Peyer's patch (tissue), 4 donors: ENCODE data around the gene HSPG2. TPM values are rescaled to one million over a fixed set of nuclear protein-coding genes. Genes with fewer than 3 reads are reported as not detected.

Experiments
- DNase-seq, 3 donors: peaks; one replicate each; pipeline ENCODE4 v3.0.0-alpha.2; 2017 to 2019
- H3K27ac ChIP-seq, 4 donors: fragments of 200-600 bp; sonication (generic); one replicate each; pipeline ENCODE4 v1.5.1; 2016 to 2019
- H3K27me3 ChIP-seq, 2 donors: fragments of 200-600 bp; sonication (generic); one replicate each; pipeline ENCODE4 v1.5.1; 2019
- H3K36me3 ChIP-seq, 3 donors: fragments of 200-600 bp; sonication (generic); one replicate each; pipeline ENCODE4 v1.5.1; 2016 to 2019
- H3K4me1 ChIP-seq, 4 donors: fragments of 200-600 bp; sonication (generic); one replicate each; pipeline ENCODE4 v1.5.1; 2016 to 2019
- H3K4me3 ChIP-seq, 4 donors: fragments of 200-600 bp; sonication (generic); 1 replicate in 3 of 4; 2 replicates in 1 of 4; pipeline ENCODE4 v1.5.1; 2016 to 2019; ENCODE audit warnings: mild to moderate bottlenecking in 1 of 4
- H3K9me3 ChIP-seq, 4 donors: fragments of 200-600 bp; sonication (generic); one replicate each; pipeline ENCODE4 v1.5.1; 2016 to 2019; ENCODE audit warnings: mild to moderate bottlenecking in 1 of 4
- CTCF ChIP-seq, 6 experiments: fragments of 450-650 bp in 4 of 6; fragments of 200-600 bp in 2 of 6; sonication (generic) in 1 of 6; IDR thresholded peaks; one replicate each; pipeline ENCODE4 v1.5.1; 2017 to 2019; ENCODE audit warnings: antibody characterized with exemption in 6 of 6, mild to moderate bottlenecking in 3 of 6, moderate library complexity in 1 of 6
- POLR2A ChIP-seq, 2 donors: fragments of 450-650 bp; IDR thresholded peaks; one replicate each; pipeline ENCODE4 v1.5.1; 2017; ENCODE audit warnings: antibody characterized with exemption in 2 of 2, mild to moderate bottlenecking in 2 of 2, moderate library complexity in 2 of 2
- total RNA-seq, 4 donors: library from RNA; depleted of rRNA; stranded (reverse); fragments of >200 nt; gene quantifications; one replicate each; pipeline ENCODE4 v1.1.0, GENCODE V29; 2016

The HSPG2 gene
- total RNA-seq, 4 donors from 2014 or later = 68.7 to 199 (median 122) TPM

- Histone ChIP-seq H3K36me3 (peaks cover 0 to 97% (median 0%) of the 10 kb centered on the region in 3 donors), H3K4me1 (no peaks in the 10 kb centered on the region), H3K4me3 (no peak overlapping the region), H3K27ac (no peak overlapping the region), H3K27me3 (no peaks in the 10 kb centered on the region), H3K9me3 (peaks cover 0 to 7% (median 0%) of the 10 kb centered on the region in 4 donors)
- no peak for DNase-seq
- TF ChIP-seq POLR2A (IDR thresholded peaks at IDR 0.05) (no peak), CTCF (IDR thresholded peaks at IDR 0.05) (no peak)
These were observed 105.6 kb downstream of the HSPG2 start for GRCh38 chr1:21831454-21831970.

DNA sequence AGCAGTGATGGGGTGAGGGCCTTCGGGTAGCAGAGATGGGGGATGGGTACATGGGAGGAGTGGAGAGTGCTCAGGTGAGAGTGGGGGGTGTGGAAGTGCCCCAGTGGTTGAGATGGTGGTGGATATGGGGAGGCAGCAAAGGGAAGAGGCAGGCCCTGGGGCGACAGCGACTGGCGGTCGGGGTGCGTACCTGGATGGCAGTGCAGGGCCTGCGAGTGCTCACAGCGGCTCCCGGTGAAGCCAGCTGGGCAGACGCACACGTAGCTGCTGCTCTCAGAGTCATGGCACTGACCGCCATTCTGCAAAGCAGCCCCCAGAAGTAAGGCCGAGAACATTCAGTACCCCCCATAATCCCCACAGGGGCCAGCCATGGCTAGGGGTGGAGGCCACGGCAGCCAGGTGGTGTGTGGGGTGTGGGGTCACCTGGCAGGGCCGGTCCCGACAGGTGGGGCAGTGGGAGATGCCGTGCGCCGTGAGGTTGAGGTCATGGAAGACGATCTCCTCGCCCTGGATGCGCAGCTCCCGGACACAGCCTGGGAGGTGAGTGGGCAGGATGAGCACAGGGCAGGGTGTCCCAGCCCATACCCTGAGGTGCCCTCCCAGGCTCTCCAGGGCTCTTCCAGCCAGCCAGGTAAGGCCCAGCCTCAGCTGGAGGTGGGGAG is 106.2 kb downstream of the HSPG2 start:
- DNase-seq = no peak
- H3K9me3 ChIP-seq = peaks cover 0 to 7% (median 0%) of the 10 kb centered on the region in 4 donors
- H3K36me3 ChIP-seq = peaks cover 0 to 98% (median 0%) of the 10 kb centered on the region in 3 donors
- H3K4me1 ChIP-seq = no peaks in the 10 kb centered on the region
- no peak overlapping the region for H3K27ac ChIP-seq
- H3K27me3 ChIP-seq = no peaks in the 10 kb centered on the region
- H3K4me3 ChIP-seq = no peak overlapping the region
- TF ChIP-seq CTCF (IDR thresholded peaks at IDR 0.05) (no peak), POLR2A (IDR thresholded peaks at IDR 0.05) (no peak)

GRCh38 chr1:21829294-21829693 is 107.8 kb downstream of the HSPG2 start:
- DNase-seq = no peak
- TF ChIP-seq CTCF (IDR thresholded peaks at IDR 0.05) (no peak), POLR2A (IDR thresholded peaks at IDR 0.05) (no peak)
- H3K36me3 ChIP-seq = peaks cover 0 to 99% (median 0%) of the 10 kb centered on the region in 3 donors
- H3K9me3 ChIP-seq = peaks cover 0 to 3% (median 0%) of the 10 kb centered on the region in 4 donors
- no peaks in the 10 kb centered on the region for H3K27me3 ChIP-seq
- no peak overlapping the region for H3K27ac ChIP-seq
- no peak overlapping the region for H3K4me3 ChIP-seq
- no peaks in the 10 kb centered on the region for H3K4me1 ChIP-seq

DNA sequence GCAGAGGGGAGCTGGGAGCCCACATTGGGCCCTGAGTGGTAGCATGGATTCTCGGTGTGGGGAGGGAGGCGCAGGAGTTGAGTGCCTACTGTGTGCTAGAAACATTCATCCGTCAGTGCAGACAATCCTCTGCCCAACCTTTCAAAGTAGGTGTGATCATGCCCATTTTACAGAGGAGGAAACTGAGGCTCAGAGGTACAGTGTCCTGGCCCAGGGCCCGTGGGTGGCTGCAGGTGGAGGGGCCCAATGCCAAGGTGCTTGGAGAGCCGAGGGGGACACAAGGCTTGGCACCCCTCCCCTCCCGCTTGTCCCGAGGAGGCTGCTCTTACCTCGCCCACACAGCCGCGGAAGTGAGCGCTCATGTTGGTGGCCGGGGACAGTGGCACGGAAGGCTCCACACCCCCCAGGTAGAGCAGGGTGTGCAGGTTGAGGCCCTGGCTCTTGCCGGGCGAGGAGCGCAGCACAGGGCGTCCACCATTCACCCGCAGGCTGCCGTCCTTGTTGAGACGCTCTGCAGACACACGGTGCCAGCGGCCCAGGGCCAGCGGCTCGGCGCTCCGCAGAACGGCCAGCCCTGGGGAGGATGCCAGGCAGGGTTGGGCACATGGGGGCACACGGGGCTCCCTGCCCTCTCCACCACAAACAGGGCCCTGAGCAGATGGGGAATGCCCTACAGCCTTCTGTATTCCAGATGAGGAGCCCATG is 108.5 kb downstream of the HSPG2 start:
- Histone ChIP-seq H3K4me1 (no peaks in the 10 kb centered on the region), H3K4me3 (no peak overlapping the region), H3K27ac (no peak overlapping the region), H3K36me3 (peaks cover 0 to 99% (median 0%) of the 10 kb centered on the region in 3 donors), H3K9me3 (no peaks in the 10 kb centered on the region), H3K27me3 (no peaks in the 10 kb centered on the region)
- TF ChIP-seq CTCF (IDR thresholded peaks at IDR 0.05) = no peak
- TF ChIP-seq POLR2A (IDR thresholded peaks at IDR 0.05) = no peak
- no peak for DNase-seq

DNA sequence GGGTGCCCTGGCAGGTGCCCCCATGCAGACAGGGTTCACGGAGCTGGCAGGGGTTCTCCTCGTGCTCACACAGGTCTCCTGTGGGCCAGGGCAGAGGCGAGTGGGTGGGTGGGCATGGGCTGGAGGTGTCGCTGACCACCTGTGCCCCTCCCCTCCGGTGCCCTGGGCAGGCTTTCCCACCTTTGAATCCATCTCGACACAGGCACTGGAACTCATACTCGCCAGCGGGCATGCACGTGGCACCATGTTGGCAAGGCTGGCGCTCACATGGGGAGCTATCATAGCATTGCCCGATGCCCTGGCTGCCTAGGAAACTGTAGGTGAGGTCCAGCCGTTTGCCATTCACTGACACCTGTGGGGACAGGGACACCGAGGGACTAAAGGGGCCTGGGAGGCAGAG is 109.0 kb downstream of the HSPG2 start:
- TF ChIP-seq CTCF (IDR thresholded peaks at IDR 0.05) (no peak), POLR2A (IDR thresholded peaks at IDR 0.05) (no peak)
- Histone ChIP-seq H3K4me1 (no peaks in the 10 kb centered on the region), H3K36me3 (peaks cover 0 to 99% (median 0%) of the 10 kb centered on the region in 3 donors), H3K9me3 (no peaks in the 10 kb centered on the region), H3K4me3 (no peak overlapping the region), H3K27me3 (no peaks in the 10 kb centered on the region), H3K27ac (no peak overlapping the region)
- DNase-seq = no peak
